B cell (primary cell): ENCODE data around the gene CAPN14. TPM values are rescaled to one million over a fixed set of nuclear protein-coding genes. Genes with fewer than 3 reads are reported as not detected.
A peak's percentile ranks its signal among the peaks of the same experiment; 100 is the strongest.

Experiments used
- ATAC-seq: fragments of 200-7000 bp; cut with Tn5 transposase; one replicate; pipeline ENCODE4 v1.10.0; 2021; ENCODE audit warnings: low read depth, mild to moderate bottlenecking, moderate number of reproducible peaks, moderate library complexity
- CTCF ChIA-PET: fragments of 350-600 bp; sonication (Branson Sonifier 250); formaldehyde crosslinking; loops from one replicate; lab custom pipeline; 2021; ENCODE audit warnings: antibody characterized with exemption, inconsistent platforms; lab: Charles Lee
- POLR2A ChIA-PET: fragments of 350-600 bp; sonication (Branson Sonifier 250); formaldehyde crosslinking; loops from one replicate; lab custom pipeline; 2021; ENCODE audit warnings: antibody characterized with exemption; lab: Charles Lee
- DNase-seq: peaks from one replicate; pipeline ENCODE4 v3.0.0; 2013
- H2AFZ ChIP-seq: 2 replicates; pipeline ENCODE4 v1.6.1; 2012; ENCODE audit warnings: mild to moderate bottlenecking, low read depth, low read length; ENCODE audit not compliant: insufficient read depth, poor library complexity, severe bottlenecking
- H3K27ac ChIP-seq, 2 donors: 1 replicate in 1 of 2; 2 replicates in 1 of 2; pipeline ENCODE4 v1.5.1; 2012 to 2013; ENCODE audit warnings: low read length in 2 of 2, mild to moderate bottlenecking in 2 of 2, moderate library complexity in 1 of 2
- H3K27me3 ChIP-seq, 4 experiments: fragments of 200-600 bp in 1 of 4; sonication (generic) in 1 of 4; replicated peaks in 1 of 4; 1 replicate in 2 of 4; 2 replicates in 2 of 4; pipeline versions ENCODE4 v1.6.1 to v1.7.0; 2013 to 2016; ENCODE audit warnings: low read length in 3 of 4, mild to moderate bottlenecking in 2 of 4, mixed read lengths in 1 of 4, moderate library complexity in 1 of 4; ENCODE audit not compliant: insufficient read depth in 4 of 4, control insufficient read depth in 3 of 4; ENCODE audit errors: control extremely low read depth in 1 of 4
- H3K36me3 ChIP-seq, 2 experiments: replicated peaks in 1 of 2; 1 replicate in 1 of 2; 2 replicates in 1 of 2; pipeline versions ENCODE4 v1.6.1 to v1.7.1; 2013; ENCODE audit warnings: low read length in 1 of 2; ENCODE audit not compliant: insufficient read depth in 2 of 2, control insufficient read depth in 1 of 2; ENCODE audit errors: control extremely low read depth in 1 of 2, extremely low read depth in 1 of 2
- H3K4me1 ChIP-seq, 2 donors: fragments of 200-600 bp in 1 of 2; sonication (generic) in 1 of 2; 1 replicate in 1 of 2; 2 replicates in 1 of 2; pipeline versions ENCODE4 v1.5.1 to v1.6.1; 2013 to 2017; ENCODE audit warnings: low read length in 2 of 2; ENCODE audit not compliant: control insufficient read depth in 2 of 2, insufficient read depth in 2 of 2
- H3K4me2 ChIP-seq: replicated peaks from 2 replicates; pipeline ENCODE3; 2012; ENCODE audit warnings: mild to moderate bottlenecking, low read depth, low read length; ENCODE audit not compliant: poor library complexity, severe bottlenecking
- H3K4me3 ChIP-seq, 5 experiments: fragments of 200-600 bp in 1 of 5; sonication (generic) in 1 of 5; 1 replicate in 3 of 5; 2 replicates in 2 of 5; pipeline versions ENCODE4 v1.5.1 to v1.7.0; 2011 to 2016; ENCODE audit warnings: low read length in 4 of 5, mild to moderate bottlenecking in 4 of 5, low read depth in 2 of 5, control low read depth in 1 of 5, moderate library complexity in 1 of 5; ENCODE audit not compliant: insufficient read depth in 1 of 5; ENCODE audit errors: control extremely low read depth in 1 of 5, extremely low read depth in 1 of 5
- H3K79me2 ChIP-seq: fragments of 200-600 bp; sonication (generic); one replicate; pipeline ENCODE4 v1.6.0; 2016; ENCODE audit warnings: low read length; ENCODE audit not compliant: control insufficient read depth, insufficient read depth
- H3K9ac ChIP-seq: fragments of 200-600 bp; sonication (generic); 2 replicates; pipeline ENCODE4 v1.6.1; 2017; ENCODE audit warnings: mild to moderate bottlenecking, low read length, moderate library complexity
- H3K9me3 ChIP-seq, 3 donors: one replicate each; pipeline versions ENCODE4 v1.6.1 to v1.7.1; 2013; ENCODE audit warnings: low read length in 2 of 3; ENCODE audit not compliant: control insufficient read depth in 2 of 3, insufficient read depth in 1 of 3; ENCODE audit errors: control extremely low read depth in 1 of 3
- H4K20me1 ChIP-seq: 2 replicates; pipeline ENCODE4 v1.6.0; 2012; ENCODE audit warnings: mild to moderate bottlenecking, low read length; ENCODE audit not compliant: insufficient read depth, control insufficient read depth, poor library complexity, severe bottlenecking
- H3K27ac Mint-ChIP-seq: one replicate; pipeline ENCODE4 v1.8.0; 2021; ENCODE audit warnings: mixed read lengths
- H3K27me3 Mint-ChIP-seq: one replicate; pipeline ENCODE4 v1.8.0; 2021; ENCODE audit warnings: mixed read lengths
- H3K4me1 Mint-ChIP-seq: one replicate; pipeline ENCODE4 v1.8.0; 2021; ENCODE audit warnings: mixed read lengths
- H3K4me3 Mint-ChIP-seq: one replicate; pipeline ENCODE4 v1.8.0; 2021; ENCODE audit warnings: mixed read lengths
- H3K9me3 Mint-ChIP-seq: one replicate; pipeline ENCODE4 v1.8.0; 2022; ENCODE audit warnings: mixed read lengths; ENCODE audit not compliant: insufficient read depth
- CTCF ChIP-seq: fragments of 200-600 bp; IDR thresholded peaks from one replicate; pipeline ENCODE4 v1.8.0; 2022; ENCODE audit warnings: antibody characterized with exemption, mild to moderate bottlenecking
- EZH2 ChIP-seq: IDR thresholded peaks from 2 replicates; pipeline ENCODE4 v1.6.1; 2012; ENCODE audit warnings: borderline replicate concordance, low read depth, mild to moderate bottlenecking, moderate library complexity, low read length; ENCODE audit not compliant: insufficient read depth, poor library complexity, severe bottlenecking
- WGBS: methylation state at CpG from one replicate; pipeline ENCODE4 v1.1.5; 2013; ENCODE audit warnings: missing lambda C conversion rate; ENCODE audit not compliant: insufficient coverage; 5-methylcytosine and 5-hydroxymethylcytosine counted together
- intact Hi-C: fragments of 100-400 bp; cut with micrococcal nuclease; formaldehyde crosslinking; loops from one replicate; pipeline ENCODE4 v1.10.0; 2022
- polyA plus RNA-seq: library from polyadenylated mRNA; depleted of rRNA; stranded (reverse); fragments of >200 nt; gene quantifications from 2 replicates; pipeline ENCODE4 v1.2.3, GENCODE V29; 2012
- total RNA-seq, 2 donors: library from RNA; stranded (reverse); fragments of 120-200 nt in 1 of 2; gene quantifications; 1 replicate in 1 of 2; 2 replicates in 1 of 2; pipeline versions ENCODE4 v1.2.3 to v1.2.4, GENCODE V29; 2013 to 2022

CAPN14 gene
- total and polyA plus RNA-seq, 2 donors (not counting 1 experiment from before 2014, with no cell fraction given), result 2.5 to 7.8 TPM

GRCh38 chr2:31241625-31242270 lies 24.4 kb upstream of the CAPN14 start:
- H2AFZ ChIP-seq, result peak overlapping the region; percentile 26
- H3K27ac ChIP-seq, result peak overlapping the region in 1 of 2 donors; percentile 8
- H3K36me3 ChIP-seq, result peaks cover 0 to 21% of the 10 kb centered on the region in 2 experiments
- no peak for DNase-seq
- H4K20me1 ChIP-seq, result no peaks in the 10 kb centered on the region
- H3K4me3 ChIP-seq, result peak overlapping the region in 1 of 5 experiments; percentile 4
- WGBS, result 70% methylated on average over 8 of the region's 10 CpGs
- intact Hi-C loops, result no loop called here
- H3K9ac ChIP-seq, result no peak overlapping the region
- no peaks in the 10 kb centered on the region for H3K9me3 ChIP-seq
- CTCF ChIA-PET, result interaction anchor here (0.8 to 1.4 kb wide), 3 partner anchors 11 to 89 kb away, joined by 3 read pairs; no protein-coding TSS in a partner anchor
- peak overlapping the region; percentile 61 for H3K27ac Mint-ChIP-seq
- peaks cover 62% of the 10 kb centered on the region for H3K4me1 Mint-ChIP-seq
- no peak for ATAC-seq
- POLR2A ChIA-PET, result interaction anchor here (0.6 to 1.8 kb wide), 4 partner anchors 9 to 79 kb away, joined by 4 to 7 read pairs (median 6); no protein-coding TSS in a partner anchor
- no peaks in the 10 kb centered on the region for H3K27me3 ChIP-seq
- peak overlapping the region; percentile 13 for H3K4me3 Mint-ChIP-seq
- no peaks in the 10 kb centered on the region for H3K9me3 Mint-ChIP-seq
- peak overlapping the region; percentile 16 for H3K4me2 ChIP-seq
- peaks cover 8% of the 10 kb centered on the region for H3K79me2 ChIP-seq
- peaks cover 8 to 23% of the 10 kb centered on the region in 2 donors for H3K4me1 ChIP-seq
- no peaks in the 10 kb centered on the region for H3K27me3 Mint-ChIP-seq
- TF ChIP-seq CTCF (no peak), EZH2 (no peak)
